ENCODE data around the gene ICA1L.

ICA1L gene

GRCh38 chr2:202749477-202749876 lies 122.1 kb downstream of the ICA1L start:
- ChIA-PET POLR2A (no interaction called here), CTCF (no interaction called here)
- H3K27me3 ChIP-seq (replicated peaks in 2 of 5; ENCODE audit: control insufficient read depth in 4 of 5, insufficient read depth in 5 of 5, low read length in 4 of 5) = no peaks in the 10 kb centered on the region
- no peak overlapping the region for H3K27ac ChIP-seq (ENCODE audit: insufficient read depth in 1 of 2, low read depth in 1 of 2, low read length in 2 of 2, poor library complexity in 1 of 2, severe bottlenecking in 2 of 2)
- H3K36me3 ChIP-seq (ENCODE audit: control insufficient read depth in 4 of 4, insufficient read depth in 4 of 4, low read length in 3 of 4) = peaks cover 0 to 6% (median 1%) of the 10 kb centered on the region in 4 experiments
- no peak for DNase-seq
- H3K9me3 ChIP-seq (ENCODE audit: control extremely low read depth in 1 of 5, control insufficient read depth in 4 of 5, insufficient read depth in 2 of 5, low read depth in 1 of 5, low read length in 4 of 5) = peaks cover 0 to 21% (median 6%) of the 10 kb centered on the region in 5 experiments
- no CpG with 5 or more reads among the region's 2 CpGs for WGBS (ENCODE audit: insufficient coverage)
- H3K4me3 ChIP-seq (ENCODE audit: control insufficient read depth in 1 of 7, extremely low read depth in 1 of 7, insufficient read depth in 4 of 7, low read depth in 2 of 7, low read length in 6 of 7) = no peak overlapping the region
- no peaks in the 10 kb centered on the region for H3K4me1 ChIP-seq (ENCODE audit: control extremely low read depth in 1 of 4, control insufficient read depth in 4 of 4, insufficient read depth in 4 of 4, low read length in 3 of 4)

GRCh38 chr2:202743613-202744012 lies 128.0 kb downstream of the ICA1L start:
- Histone ChIP-seq H3K36me3 (ENCODE audit: control insufficient read depth in 4 of 4, insufficient read depth in 4 of 4, low read length in 3 of 4) (peaks cover 7 to 20% (median 13%) of the 10 kb centered on the region in 4 experiments), H3K4me1 (ENCODE audit: control extremely low read depth in 1 of 4, control insufficient read depth in 4 of 4, insufficient read depth in 4 of 4, low read length in 3 of 4) (no peaks in the 10 kb centered on the region), H3K27ac (ENCODE audit: insufficient read depth in 1 of 2, low read depth in 1 of 2, low read length in 2 of 2, poor library complexity in 1 of 2, severe bottlenecking in 2 of 2) (no peak overlapping the region), H3K9me3 (ENCODE audit: control extremely low read depth in 1 of 5, control insufficient read depth in 4 of 5, insufficient read depth in 2 of 5, low read depth in 1 of 5, low read length in 4 of 5) (peaks cover 12 to 45% (median 18%) of the 10 kb centered on the region in 5 experiments), H3K27me3 (replicated peaks in 2 of 5; ENCODE audit: control insufficient read depth in 4 of 5, insufficient read depth in 5 of 5, low read length in 4 of 5) (no peaks in the 10 kb centered on the region), H3K4me3 (ENCODE audit: control insufficient read depth in 1 of 7, extremely low read depth in 1 of 7, insufficient read depth in 4 of 7, low read depth in 2 of 7, low read length in 6 of 7) (no peak overlapping the region)
- no CpG with 5 or more reads among the region's 1 CpG for WGBS (ENCODE audit: insufficient coverage)
- no peak for DNase-seq
- POLR2A ChIA-PET = no interaction called here
- CTCF ChIA-PET = no interaction called here

DNA sequence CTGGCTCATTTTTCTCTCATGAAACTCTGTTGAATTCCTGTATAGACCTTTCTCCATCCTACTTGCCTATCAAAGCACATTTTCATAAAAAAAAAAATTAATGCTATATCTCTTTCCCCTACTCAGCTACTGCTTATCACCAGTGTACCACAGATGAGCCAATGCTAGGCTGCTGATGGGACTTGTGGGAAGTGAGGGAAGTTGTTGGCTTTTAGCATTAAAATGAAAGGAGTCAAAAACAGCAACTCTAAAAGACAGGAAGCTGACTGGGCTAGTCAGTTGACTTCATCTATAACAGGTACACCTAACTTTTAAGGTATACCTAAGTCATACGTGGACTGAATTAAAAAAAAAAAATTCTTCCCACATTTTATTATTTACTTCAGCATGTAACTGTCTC lies 134.7 kb downstream of the ICA1L start:
- ChIA-PET POLR2A (no interaction called here), CTCF (no interaction called here)
- no CpG with 5 or more reads among the region's 1 CpG for WGBS (ENCODE audit: insufficient coverage)
- Histone ChIP-seq H3K27ac (ENCODE audit: insufficient read depth in 1 of 2, low read depth in 1 of 2, low read length in 2 of 2, poor library complexity in 1 of 2, severe bottlenecking in 2 of 2) (no peak overlapping the region), H3K4me1 (ENCODE audit: control extremely low read depth in 1 of 4, control insufficient read depth in 4 of 4, insufficient read depth in 4 of 4, low read length in 3 of 4) (no peaks in the 10 kb centered on the region), H3K27me3 (replicated peaks in 2 of 5; ENCODE audit: control insufficient read depth in 4 of 5, insufficient read depth in 5 of 5, low read length in 4 of 5) (no peaks in the 10 kb centered on the region), H3K4me3 (ENCODE audit: control insufficient read depth in 1 of 7, extremely low read depth in 1 of 7, insufficient read depth in 4 of 7, low read depth in 2 of 7, low read length in 6 of 7) (no peak overlapping the region), H3K36me3 (ENCODE audit: control insufficient read depth in 4 of 4, insufficient read depth in 4 of 4, low read length in 3 of 4) (peaks cover 0 to 30% (median 6%) of the 10 kb centered on the region in 4 experiments), H3K9me3 (ENCODE audit: control extremely low read depth in 1 of 5, control insufficient read depth in 4 of 5, insufficient read depth in 2 of 5, low read depth in 1 of 5, low read length in 4 of 5) (peaks cover 0 to 16% (median 9%) of the 10 kb centered on the region in 5 experiments)
- DNase-seq = no peak

GRCh38 chr2:202726070-202726469 lies 145.5 kb downstream of the ICA1L start:
- H3K9me3 ChIP-seq (ENCODE audit: control extremely low read depth in 1 of 5, control insufficient read depth in 4 of 5, insufficient read depth in 2 of 5, low read depth in 1 of 5, low read length in 4 of 5) = no peaks in the 10 kb centered on the region
- H3K27me3 ChIP-seq (replicated peaks in 2 of 5; ENCODE audit: control insufficient read depth in 4 of 5, insufficient read depth in 5 of 5, low read length in 4 of 5) = no peaks in the 10 kb centered on the region
- CTCF ChIA-PET = interaction anchor here (0.7 kb wide), 1 partner anchor 81 kb away, joined by 3 read pairs; no protein-coding TSS in a partner anchor
- peaks cover 7 to 22% (median 12%) of the 10 kb centered on the region in 4 experiments for H3K36me3 ChIP-seq (ENCODE audit: control insufficient read depth in 4 of 4, insufficient read depth in 4 of 4, low read length in 3 of 4)
- DNase-seq = no peak
- POLR2A ChIA-PET = no interaction called here
- WGBS (ENCODE audit: insufficient coverage) = 100% methylated on average over 3 of the region's 3 CpGs
- H3K4me3 ChIP-seq (ENCODE audit: control insufficient read depth in 1 of 7, extremely low read depth in 1 of 7, insufficient read depth in 4 of 7, low read depth in 2 of 7, low read length in 6 of 7) = no peak overlapping the region
- H3K4me1 ChIP-seq (ENCODE audit: control extremely low read depth in 1 of 4, control insufficient read depth in 4 of 4, insufficient read depth in 4 of 4, low read length in 3 of 4) = no peaks in the 10 kb centered on the region
- H3K27ac ChIP-seq (ENCODE audit: insufficient read depth in 1 of 2, low read depth in 1 of 2, low read length in 2 of 2, poor library complexity in 1 of 2, severe bottlenecking in 2 of 2) = no peak overlapping the region

GRCh38 chr2:202723746-202724145 lies 147.8 kb downstream of the ICA1L start:
- DNase-seq = no peak
- Histone ChIP-seq H3K4me3 (ENCODE audit: control insufficient read depth in 1 of 7, extremely low read depth in 1 of 7, insufficient read depth in 4 of 7, low read depth in 2 of 7, low read length in 6 of 7) (no peak overlapping the region), H3K27me3 (replicated peaks in 2 of 5; ENCODE audit: control insufficient read depth in 4 of 5, insufficient read depth in 5 of 5, low read length in 4 of 5) (no peaks in the 10 kb centered on the region), H3K36me3 (ENCODE audit: control insufficient read depth in 4 of 4, insufficient read depth in 4 of 4, low read length in 3 of 4) (peaks cover 3 to 8% (median 7%) of the 10 kb centered on the region in 4 experiments), H3K9me3 (ENCODE audit: control extremely low read depth in 1 of 5, control insufficient read depth in 4 of 5, insufficient read depth in 2 of 5, low read depth in 1 of 5, low read length in 4 of 5) (peaks cover 0 to 5% (median 0%) of the 10 kb centered on the region in 5 experiments), H3K4me1 (ENCODE audit: control extremely low read depth in 1 of 4, control insufficient read depth in 4 of 4, insufficient read depth in 4 of 4, low read length in 3 of 4) (no peaks in the 10 kb centered on the region), H3K27ac (ENCODE audit: insufficient read depth in 1 of 2, low read depth in 1 of 2, low read length in 2 of 2, poor library complexity in 1 of 2, severe bottlenecking in 2 of 2) (no peak overlapping the region)
- ChIA-PET POLR2A (no interaction called here), CTCF (no interaction called here)
- WGBS (ENCODE audit: insufficient coverage) = 95% methylated on average over 3 of the region's 5 CpGs
